Skeletal muscle satellite cell (primary cell): ENCODE data around the gene EIF4G3.
"Not testable (repeated sequence)": the region's sequence is repeated elsewhere in the genome, so short reads cannot be mapped to it uniquely, and the experiment has no call there.

Experiments used
- H3K27me3 ChIP-seq: 2 replicates; pipeline ENCODE4 v1.7.0; 2013; ENCODE audit warnings: low read length; ENCODE audit not compliant: control insufficient read depth, insufficient read depth
- H3K36me3 ChIP-seq: 2 replicates; pipeline ENCODE4 v1.7.0; 2013; ENCODE audit warnings: mild to moderate bottlenecking, control low read depth, low read length; ENCODE audit not compliant: insufficient read depth
- H3K4me1 ChIP-seq: 2 replicates; pipeline ENCODE4 v1.7.0; 2013; ENCODE audit warnings: low read length; ENCODE audit not compliant: control insufficient read depth, insufficient read depth
- H3K4me2 ChIP-seq: 2 replicates; pipeline ENCODE4 v1.7.0; 2013; ENCODE audit warnings: mild to moderate bottlenecking, low read length
- H3K4me3 ChIP-seq: 2 replicates; pipeline ENCODE4 v1.7.0; 2013; ENCODE audit warnings: low read length
- H3K9ac ChIP-seq: 2 replicates; pipeline ENCODE4 v1.7.0; 2013; ENCODE audit warnings: mild to moderate bottlenecking, low read depth, low read length, moderate library complexity
- H3K9me3 ChIP-seq: replicated peaks from 2 replicates; pipeline ENCODE4 v1.7.0; 2013; ENCODE audit warnings: mild to moderate bottlenecking, control low read depth, low read length

The EIF4G3 gene

GRCh38 chr1:20948101-20948500, 228.6 kb downstream of the EIF4G3 start:
- H3K9ac ChIP-seq, result no peak overlapping the region
- H3K9me3 ChIP-seq, result no peaks in the 10 kb centered on the region
- H3K4me2 ChIP-seq, result no peak overlapping the region
- H3K27me3 ChIP-seq, result no peaks in the 10 kb centered on the region
- H3K4me3 ChIP-seq, result no peak overlapping the region
- H3K4me1 ChIP-seq, result no peaks in the 10 kb centered on the region
- H3K36me3 ChIP-seq, result peaks cover 7% of the 10 kb centered on the region

DNA sequence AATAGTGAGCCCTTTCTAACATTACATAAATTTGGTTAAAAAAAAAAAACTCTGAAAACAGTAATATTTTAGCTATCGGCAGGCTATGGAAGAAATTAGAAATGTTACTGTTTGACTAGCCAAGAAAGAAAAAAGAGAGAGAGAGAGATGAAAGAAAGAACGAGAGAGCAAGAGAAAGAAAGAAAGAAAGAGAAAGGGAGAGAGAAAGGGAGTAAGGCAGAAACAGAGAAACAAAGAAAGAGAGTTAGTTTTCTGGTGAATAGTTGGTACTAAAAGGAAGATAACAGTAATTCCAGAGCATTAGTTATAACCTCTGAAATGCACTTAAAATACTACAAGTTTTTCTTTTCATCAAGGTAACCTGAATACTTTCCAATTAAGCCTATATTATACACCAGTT, 229.3 kb downstream of the EIF4G3 start:
- peaks cover 7% of the 10 kb centered on the region for H3K36me3 ChIP-seq
- H3K9ac ChIP-seq, result no peak overlapping the region
- H3K4me2 ChIP-seq, result no peak overlapping the region
- no peaks in the 10 kb centered on the region for H3K9me3 ChIP-seq
- H3K4me3 ChIP-seq, result no peak overlapping the region
- no peaks in the 10 kb centered on the region for H3K27me3 ChIP-seq
- H3K4me1 ChIP-seq, result no peaks in the 10 kb centered on the region

DNA sequence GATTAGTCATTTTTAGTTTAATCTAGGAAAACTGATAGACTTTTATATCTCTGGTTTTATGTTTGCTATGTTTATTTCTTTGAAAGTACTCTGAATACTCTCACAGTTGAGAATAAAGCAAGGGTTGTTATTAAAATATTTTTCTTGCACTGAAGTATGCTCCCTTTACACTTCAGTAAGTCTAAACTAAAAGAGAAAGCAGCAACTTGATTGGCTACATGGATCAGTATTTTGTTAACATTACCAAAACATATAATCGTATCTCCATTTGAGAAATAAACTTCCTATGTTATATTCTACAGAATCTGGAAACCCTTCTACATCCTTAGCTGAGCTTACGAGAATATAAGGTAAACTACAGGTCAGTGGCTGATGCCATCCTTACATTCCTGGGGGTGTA, 240.1 kb downstream of the EIF4G3 start:
- peaks cover 15% of the 10 kb centered on the region for H3K36me3 ChIP-seq
- no peak overlapping the region for H3K4me2 ChIP-seq
- no peaks in the 10 kb centered on the region for H3K4me1 ChIP-seq
- H3K4me3 ChIP-seq, result no peak overlapping the region
- H3K27me3 ChIP-seq, result no peaks in the 10 kb centered on the region
- no peak overlapping the region for H3K9ac ChIP-seq
- no peaks in the 10 kb centered on the region for H3K9me3 ChIP-seq

- no peaks in the 10 kb centered on the region for H3K27me3 ChIP-seq
- no peaks in the 10 kb centered on the region for H3K9me3 ChIP-seq
- H3K9ac ChIP-seq, result no peak overlapping the region
- no peak overlapping the region for H3K4me3 ChIP-seq
- no peaks in the 10 kb centered on the region for H3K4me1 ChIP-seq
- peaks cover 12% of the 10 kb centered on the region for H3K36me3 ChIP-seq
- H3K4me2 ChIP-seq, result no peak overlapping the region
Measured at GRCh38 chr1:20936216-20936615, 240.5 kb downstream of the EIF4G3 start.

- Histone ChIP-seq H3K9ac (no peak overlapping the region), H3K36me3 (peaks cover 8% of the 10 kb centered on the region), H3K4me2 (no peak overlapping the region), H3K4me3 (no peak overlapping the region), H3K9me3 (no peaks in the 10 kb centered on the region), H3K4me1 (no peaks in the 10 kb centered on the region), H3K27me3 (no peaks in the 10 kb centered on the region)
Measured at GRCh38 chr1:20935717-20936116, 241.0 kb downstream of the EIF4G3 start.

- Histone ChIP-seq H3K4me2 (no peak overlapping the region), H3K36me3 (peaks cover 13% of the 10 kb centered on the region)
Measured at GRCh38 chr1:20932437-20932977, 244.2 kb downstream of the EIF4G3 start.

GRCh38 chr1:20931930-20932436, 244.7 kb downstream of the EIF4G3 start:
- H3K4me1 ChIP-seq, result no peaks in the 10 kb centered on the region
- no peak overlapping the region for H3K9ac ChIP-seq
- peaks cover 13% of the 10 kb centered on the region for H3K36me3 ChIP-seq
- H3K4me3 ChIP-seq, result no peak overlapping the region
- H3K27me3 ChIP-seq, result no peaks in the 10 kb centered on the region
- no peaks in the 10 kb centered on the region for H3K9me3 ChIP-seq
- H3K4me2 ChIP-seq, result no peak overlapping the region

More at GRCh38 chr1:20932437-20932977, 244.2 kb downstream of the EIF4G3 start:
- no peaks in the 10 kb centered on the region for H3K4me1 ChIP-seq
- H3K9ac ChIP-seq, result no peak overlapping the region
- H3K27me3 ChIP-seq, result no peaks in the 10 kb centered on the region
- H3K4me3 ChIP-seq, result no peak overlapping the region
- no peaks in the 10 kb centered on the region for H3K9me3 ChIP-seq

DNA sequence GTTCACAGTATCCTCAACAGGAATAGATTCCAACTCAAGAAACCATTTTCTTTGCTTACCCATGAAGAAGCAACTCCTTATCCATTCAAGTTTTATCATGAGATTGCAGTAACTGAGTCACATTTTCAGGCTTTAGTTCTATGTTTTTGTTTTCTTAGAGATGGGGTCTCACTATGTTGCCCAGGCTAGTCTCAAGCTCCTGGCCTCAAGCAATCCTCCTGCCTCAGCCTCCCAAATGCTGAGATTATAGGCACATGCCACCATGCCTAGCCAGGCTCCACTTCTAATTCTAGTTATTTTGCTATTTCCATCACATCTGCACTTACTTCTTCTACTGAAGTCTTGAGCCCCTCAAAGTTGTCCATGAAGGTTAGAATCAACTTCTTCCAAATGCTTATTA, 246.3 kb downstream of the EIF4G3 start:
- Histone ChIP-seq H3K36me3 (peaks cover 9% of the 10 kb centered on the region), H3K27me3 (no peaks in the 10 kb centered on the region), H3K4me3 (no peak overlapping the region), H3K9me3 (no peaks in the 10 kb centered on the region), H3K4me2 (no peak overlapping the region), H3K9ac (no peak overlapping the region), H3K4me1 (no peaks in the 10 kb centered on the region)

DNA sequence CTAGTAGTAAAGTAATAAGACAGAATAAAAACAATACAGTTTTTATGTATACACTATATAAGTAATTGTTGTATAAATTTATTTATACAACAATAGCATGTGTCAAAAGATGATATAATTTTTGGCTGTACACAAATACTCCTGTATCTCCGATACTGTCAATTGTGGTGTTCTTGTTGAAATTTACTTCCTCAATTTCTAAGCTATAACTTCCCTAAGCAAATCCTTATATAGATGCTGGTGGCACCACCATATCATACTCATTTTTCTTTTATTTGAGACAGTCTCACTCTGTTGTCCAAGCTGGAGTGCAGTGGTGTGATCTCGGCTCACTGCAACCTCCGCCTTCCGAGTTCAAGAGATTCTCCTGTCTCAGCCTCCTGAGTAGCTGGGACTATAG, 248.6 kb downstream of the EIF4G3 start:
- H3K4me1 ChIP-seq, result no peaks in the 10 kb centered on the region
- peaks cover 9% of the 10 kb centered on the region for H3K36me3 ChIP-seq
- no peaks in the 10 kb centered on the region for H3K27me3 ChIP-seq
- no peak overlapping the region for H3K4me2 ChIP-seq
- no peak overlapping the region for H3K4me3 ChIP-seq
- no peak overlapping the region for H3K9ac ChIP-seq
- no peaks in the 10 kb centered on the region for H3K9me3 ChIP-seq

DNA sequence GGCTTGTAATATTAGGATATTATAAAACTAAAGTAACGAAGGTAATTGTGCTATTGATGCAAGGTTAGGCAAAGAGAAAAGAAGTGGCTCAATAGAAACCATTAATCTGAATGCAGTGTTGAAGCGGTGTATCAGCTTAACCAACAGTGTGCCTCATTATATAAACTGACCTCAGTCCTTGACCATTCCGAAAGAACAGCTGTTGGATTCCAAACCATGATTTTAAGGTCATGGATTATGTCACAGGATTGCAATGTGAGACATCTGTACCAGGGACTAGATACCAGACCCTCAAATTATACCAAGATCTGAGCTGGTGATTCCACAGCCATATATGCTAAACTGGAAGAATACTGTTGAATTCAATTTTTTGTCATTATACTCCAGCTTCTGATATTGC, 255.4 kb downstream of the EIF4G3 start:
- H3K27me3 ChIP-seq, result no peaks in the 10 kb centered on the region
- no peak overlapping the region for H3K9ac ChIP-seq
- H3K36me3 ChIP-seq, result no peaks in the 10 kb centered on the region
- H3K4me3 ChIP-seq, result no peak overlapping the region
- no peak overlapping the region for H3K4me2 ChIP-seq
- no peaks in the 10 kb centered on the region for H3K9me3 ChIP-seq
- H3K4me1 ChIP-seq, result peaks cover 9% of the 10 kb centered on the region

DNA sequence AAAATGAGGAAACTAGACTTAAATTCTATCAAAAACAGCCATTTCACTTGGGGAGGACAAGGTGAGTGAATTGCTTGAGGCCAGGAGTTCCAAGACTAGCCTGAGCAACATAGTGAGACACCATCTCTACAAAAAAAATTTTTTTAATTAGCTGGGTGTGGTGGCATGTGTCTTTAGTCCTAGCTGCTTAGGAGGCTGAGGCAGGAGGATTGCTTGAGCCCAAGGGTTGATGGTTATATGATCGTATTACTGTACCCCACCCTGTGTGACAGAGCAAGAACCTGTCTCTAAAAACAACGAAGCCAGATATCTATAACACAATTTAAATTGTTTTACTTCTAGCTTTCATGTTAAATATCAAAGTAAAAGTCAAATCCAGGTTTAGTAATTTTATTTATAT, 263.5 kb downstream of the EIF4G3 start:
- no peaks in the 10 kb centered on the region for H3K4me1 ChIP-seq
- H3K9me3 ChIP-seq, result no peaks in the 10 kb centered on the region
- no peaks in the 10 kb centered on the region for H3K36me3 ChIP-seq
- H3K9ac ChIP-seq, result no peak overlapping the region
- H3K4me2 ChIP-seq, result no peak overlapping the region
- no peak overlapping the region for H3K4me3 ChIP-seq
- no peaks in the 10 kb centered on the region for H3K27me3 ChIP-seq

DNA sequence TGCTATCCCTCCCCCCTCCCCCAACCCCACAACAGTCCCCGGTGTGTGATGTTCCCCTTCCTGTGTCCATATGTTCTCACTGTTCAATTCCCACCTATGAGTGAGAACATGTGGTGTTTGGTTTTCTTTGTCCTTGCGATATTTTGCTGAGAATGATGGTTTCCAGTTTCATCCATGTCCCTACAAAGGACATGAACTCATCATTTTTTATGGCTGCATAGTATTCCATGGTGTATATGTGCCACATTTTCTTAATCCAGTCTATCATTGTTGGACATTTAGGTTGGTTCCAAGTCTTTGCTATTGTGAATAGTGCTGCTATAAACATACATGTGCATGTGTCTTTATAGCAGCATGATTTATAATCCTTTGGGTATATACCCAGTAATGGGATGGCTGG, 269.2 kb downstream of the EIF4G3 start:
- H3K4me1 ChIP-seq, H3K4me2 ChIP-seq, H3K4me3 ChIP-seq, H3K27me3 ChIP-seq, H3K9me3 ChIP-seq, H3K9ac ChIP-seq, H3K36me3 ChIP-seq: not testable (repeated sequence)
